Mesothelial cell of epicardium (in vitro differentiated cells): ENCODE data around the gene ZNF750. TPM values are rescaled to one million over a fixed set of nuclear protein-coding genes. Genes with fewer than 3 reads are reported as not detected.

Source experiments
- DNase-seq, 2 experiments: peaks; one replicate each; pipeline ENCODE4 v3.0.0; 2021; ENCODE audit warnings: low spot score in 2 of 2; ENCODE audit not compliant: unreplicated experiment in 2 of 2
- H3K27ac Mint-ChIP-seq: 2 replicates; pipeline ENCODE4 v1.8.0; 2021; ENCODE audit warnings: mixed read lengths
- H3K27me3 Mint-ChIP-seq: 2 replicates; pipeline ENCODE4 v1.8.0; 2021; ENCODE audit warnings: low read depth, mixed read lengths
- H3K36me3 Mint-ChIP-seq: 2 replicates; pipeline ENCODE4 v1.8.0; 2021; ENCODE audit warnings: mixed read lengths
- H3K4me1 Mint-ChIP-seq: 2 replicates; pipeline ENCODE4 v1.8.0; 2021; ENCODE audit warnings: mixed read lengths
- H3K4me3 Mint-ChIP-seq: 2 replicates; pipeline ENCODE4 v1.8.0; 2021; ENCODE audit warnings: mild to moderate bottlenecking, moderate library complexity, mixed read lengths
- H3K9me3 Mint-ChIP-seq: 2 replicates; pipeline ENCODE4 v1.8.0; 2021; ENCODE audit warnings: mixed read lengths
- total RNA-seq: library from RNA; stranded (reverse); gene quantifications from 3 replicates; pipeline ENCODE4 v1.2.1, GENCODE V29; 2021
- TF ChIP-seq, protein P1 (sequence below): fragments of 200-600 bp; sonication (generic); IDR thresholded peaks from one replicate; pipeline ENCODE4 v1.5.0; 2021; ENCODE audit warnings: antibody characterized with exemption; ENCODE audit not compliant: unreplicated experiment

ZNF750 gene
- total RNA-seq, 1 donor from 2014 or later = 2.6 TPM

DNA sequence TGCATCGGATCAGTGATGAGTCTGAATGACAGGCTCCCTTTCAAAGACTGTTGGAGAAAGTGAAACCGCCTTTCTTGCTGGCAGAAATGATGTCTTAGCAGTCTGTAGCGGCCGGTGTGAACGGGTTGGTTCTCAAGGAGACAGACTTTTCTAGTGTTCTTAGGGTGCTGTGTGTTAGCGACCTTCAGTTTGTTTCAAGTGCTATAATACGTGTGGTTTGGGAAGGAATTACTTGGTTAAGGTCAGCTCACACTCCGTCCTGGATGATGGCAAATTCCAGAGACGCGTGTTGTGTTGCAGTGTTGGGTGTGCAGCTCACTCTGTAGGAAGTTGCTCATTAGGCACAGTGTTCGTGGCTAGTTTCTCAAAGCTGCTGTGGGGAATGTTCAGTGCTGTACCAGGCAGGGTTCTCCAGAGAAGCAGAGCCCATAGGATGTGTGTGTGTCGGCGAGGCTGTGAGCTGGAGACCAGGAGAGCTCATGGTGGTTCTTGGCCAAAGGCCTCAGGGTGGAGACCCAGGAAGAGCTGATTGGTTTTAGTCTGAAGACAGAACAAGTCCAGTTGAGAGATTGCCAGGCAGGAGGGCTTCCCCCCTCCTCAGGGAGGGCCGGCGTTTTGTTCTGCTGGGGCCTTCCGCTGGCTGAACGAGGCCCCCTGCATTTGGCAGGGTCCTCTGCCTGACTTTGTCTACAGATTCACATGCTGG is 37.6 kb downstream of the ZNF750 start:
- no peaks in the 10 kb centered on the region for H3K27me3 Mint-ChIP-seq
- no peak for DNase-seq
- H3K9me3 Mint-ChIP-seq = peaks cover 15% of the 10 kb centered on the region
- H3K4me1 Mint-ChIP-seq = peaks cover 9% of the 10 kb centered on the region
- no peak overlapping the region for H3K27ac Mint-ChIP-seq
- TF ChIP-seq, protein P1, sequence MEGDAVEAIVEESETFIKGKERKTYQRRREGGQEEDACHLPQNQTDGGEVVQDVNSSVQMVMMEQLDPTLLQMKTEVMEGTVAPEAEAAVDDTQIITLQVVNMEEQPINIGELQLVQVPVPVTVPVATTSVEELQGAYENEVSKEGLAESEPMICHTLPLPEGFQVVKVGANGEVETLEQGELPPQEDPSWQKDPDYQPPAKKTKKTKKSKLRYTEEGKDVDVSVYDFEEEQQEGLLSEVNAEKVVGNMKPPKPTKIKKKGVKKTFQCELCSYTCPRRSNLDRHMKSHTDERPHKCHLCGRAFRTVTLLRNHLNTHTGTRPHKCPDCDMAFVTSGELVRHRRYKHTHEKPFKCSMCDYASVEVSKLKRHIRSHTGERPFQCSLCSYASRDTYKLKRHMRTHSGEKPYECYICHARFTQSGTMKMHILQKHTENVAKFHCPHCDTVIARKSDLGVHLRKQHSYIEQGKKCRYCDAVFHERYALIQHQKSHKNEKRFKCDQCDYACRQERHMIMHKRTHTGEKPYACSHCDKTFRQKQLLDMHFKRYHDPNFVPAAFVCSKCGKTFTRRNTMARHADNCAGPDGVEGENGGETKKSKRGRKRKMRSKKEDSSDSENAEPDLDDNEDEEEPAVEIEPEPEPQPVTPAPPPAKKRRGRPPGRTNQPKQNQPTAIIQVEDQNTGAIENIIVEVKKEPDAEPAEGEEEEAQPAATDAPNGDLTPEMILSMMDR = no peak
- H3K4me3 Mint-ChIP-seq = no peak overlapping the region
- H3K36me3 Mint-ChIP-seq = peaks cover 32% of the 10 kb centered on the region

DNA sequence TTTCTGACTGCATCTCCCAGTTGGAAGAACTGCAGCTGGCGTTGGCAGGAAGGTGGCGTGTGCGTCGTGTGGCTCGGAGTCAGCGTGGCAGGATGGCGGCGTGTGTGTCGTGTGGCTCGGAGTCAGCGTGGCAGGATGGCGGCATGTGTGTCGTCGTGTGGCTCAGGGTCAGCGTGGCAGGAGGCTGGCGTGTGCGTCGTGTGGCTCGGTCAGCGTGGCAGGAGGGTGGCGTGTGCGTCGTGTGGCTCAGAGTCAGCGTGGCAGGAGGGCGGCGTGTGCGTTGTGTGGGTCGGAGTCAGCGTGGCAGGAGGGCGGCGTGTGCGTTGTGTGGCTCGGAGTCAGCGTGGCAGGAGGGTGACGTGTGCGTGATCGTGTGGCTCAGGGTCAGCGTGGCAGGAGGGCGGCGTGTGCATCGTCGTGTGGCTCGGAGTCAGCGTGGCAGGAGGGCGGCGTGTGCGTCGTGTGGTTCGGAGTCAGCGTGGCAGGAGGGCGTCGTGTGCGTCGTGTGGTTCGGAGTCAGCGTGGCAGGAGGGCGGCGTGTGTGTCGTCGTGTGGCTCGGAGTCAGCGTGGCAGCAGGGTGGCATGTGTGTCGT is 38.3 kb downstream of the ZNF750 start:
- TF ChIP-seq, protein P1 = no peak
- H3K4me1 Mint-ChIP-seq = peaks cover 2% of the 10 kb centered on the region
- H3K27ac Mint-ChIP-seq = no peak overlapping the region
- no peak overlapping the region for H3K4me3 Mint-ChIP-seq
- H3K36me3 Mint-ChIP-seq = peaks cover 29% of the 10 kb centered on the region
- H3K9me3 Mint-ChIP-seq = peaks cover 15% of the 10 kb centered on the region
- no peaks in the 10 kb centered on the region for H3K27me3 Mint-ChIP-seq
- DNase-seq = no peak

DNA sequence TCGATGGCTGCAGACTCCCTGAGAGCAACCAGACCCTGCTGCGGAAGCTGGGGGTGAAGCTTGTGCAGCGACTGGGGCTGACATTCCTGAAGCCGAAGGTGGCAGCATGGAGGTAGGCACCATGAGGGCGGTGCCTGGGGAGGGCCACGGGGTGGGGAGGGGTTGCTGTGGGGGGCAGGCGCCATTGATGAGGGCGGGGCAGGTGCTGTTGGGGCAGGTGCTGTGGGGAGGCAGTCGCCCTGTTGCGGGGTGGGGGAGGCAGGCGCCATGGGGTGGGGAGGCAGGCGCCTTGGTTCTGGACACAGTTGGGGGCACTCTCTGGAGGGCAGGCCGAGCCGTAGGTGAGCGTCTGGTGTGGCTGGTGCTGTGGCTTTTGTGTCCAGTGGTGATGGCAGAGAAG is 38.9 kb downstream of the ZNF750 start:
- TF ChIP-seq, protein P1 = no peak
- peaks cover 15% of the 10 kb centered on the region for H3K9me3 Mint-ChIP-seq
- DNase-seq = no peak
- no peak overlapping the region for H3K4me3 Mint-ChIP-seq
- no peaks in the 10 kb centered on the region for H3K27me3 Mint-ChIP-seq
- no peaks in the 10 kb centered on the region for H3K4me1 Mint-ChIP-seq
- no peak overlapping the region for H3K27ac Mint-ChIP-seq
- peaks cover 29% of the 10 kb centered on the region for H3K36me3 Mint-ChIP-seq

DNA sequence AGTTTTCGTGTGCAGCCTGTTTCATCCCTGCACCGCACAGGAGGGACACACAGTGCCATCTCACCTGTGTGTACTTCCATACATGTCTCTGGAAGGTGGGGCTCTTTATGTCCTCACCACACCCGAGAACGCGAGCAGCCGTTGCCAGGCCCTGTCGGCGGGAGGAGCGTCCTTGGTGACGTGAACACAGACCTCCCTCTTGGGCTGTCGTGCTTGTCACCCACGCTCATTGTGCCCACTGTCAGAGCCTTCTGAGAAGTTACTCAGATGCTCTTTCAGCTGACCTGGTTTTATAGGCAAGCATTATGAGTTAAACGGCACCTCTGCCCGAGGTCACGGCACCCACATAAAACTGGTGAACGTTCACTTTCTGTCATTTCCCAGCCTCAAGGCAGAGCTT is 40.2 kb downstream of the ZNF750 start:
- H3K27ac Mint-ChIP-seq = no peak overlapping the region
- H3K36me3 Mint-ChIP-seq = peaks cover 29% of the 10 kb centered on the region
- TF ChIP-seq, protein P1 = no peak
- H3K4me1 Mint-ChIP-seq = peaks cover 4% of the 10 kb centered on the region
- DNase-seq = no peak
- peaks cover 15% of the 10 kb centered on the region for H3K9me3 Mint-ChIP-seq
- no peak overlapping the region for H3K4me3 Mint-ChIP-seq
- H3K27me3 Mint-ChIP-seq = no peaks in the 10 kb centered on the region

DNA sequence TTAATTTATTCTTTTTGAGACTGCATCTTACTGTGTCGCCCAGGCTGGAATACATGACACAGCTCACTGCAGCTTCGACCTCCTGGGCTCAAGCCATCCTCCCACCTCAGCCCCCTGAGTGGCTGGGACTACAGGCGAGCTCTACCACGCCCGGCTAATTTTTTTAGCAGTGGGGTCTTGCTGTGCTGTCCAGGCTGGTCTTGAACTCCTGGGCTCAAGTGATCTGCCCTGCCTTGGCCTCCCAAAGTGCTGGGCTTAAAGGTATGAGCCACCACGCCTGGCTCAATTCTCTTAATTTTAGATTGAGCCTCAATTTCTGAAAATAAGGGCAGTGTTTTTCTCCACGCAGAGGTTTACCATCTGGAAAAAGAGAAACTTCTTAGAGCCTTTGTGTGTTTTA is 41.1 kb downstream of the ZNF750 start:
- H3K27me3 Mint-ChIP-seq = no peaks in the 10 kb centered on the region

More for the DNA sequence above, 41.1 kb downstream of the ZNF750 start:
- no peak for DNase-seq
- H3K4me3 Mint-ChIP-seq = no peak overlapping the region
- peaks cover 29% of the 10 kb centered on the region for H3K36me3 Mint-ChIP-seq
- TF ChIP-seq, protein P1 = no peak
- no peak overlapping the region for H3K27ac Mint-ChIP-seq
- H3K4me1 Mint-ChIP-seq = peaks cover 12% of the 10 kb centered on the region
- peaks cover 15% of the 10 kb centered on the region for H3K9me3 Mint-ChIP-seq
